ENCODE measurements around the gene MGST2. TPM values are rescaled to one million over a fixed set of nuclear protein-coding genes. Genes with fewer than 3 reads are reported as not detected.

MGST2 gene
- polyA plus RNA-seq, 3 donors: 41.7 to 221 (median 153) TPM

GRCh38 chr4:139744232-139744631, 78.6 kb downstream of the MGST2 start:
- Mint-ChIP-seq H3K36me3 (peaks cover 7 to 18% of the 10 kb centered on the region in 2 donors), H3K27ac (no peak overlapping the region), H3K4me1 (peaks cover 61% of the 10 kb centered on the region), H3K27me3 (ENCODE audit: low read depth in 3 of 3) (peaks cover 0 to 2% (median 0%) of the 10 kb centered on the region in 3 donors), H3K4me3 (no peak overlapping the region), H3K9me3 (no peaks in the 10 kb centered on the region)
- Histone ChIP-seq H3K4me2 (replicated peaks; ENCODE audit: extremely low read depth, low read length, poor library complexity, severe bottlenecking) (no peak overlapping the region), H4K20me1 (ENCODE audit: insufficient read depth, low read length) (peaks cover 4% of the 10 kb centered on the region), H3K4me3 (replicated peaks in 1 of 3; ENCODE audit: low read depth in 2 of 3, low read length in 3 of 3) (no peak overlapping the region), H3K27me3 (ENCODE audit: control insufficient read depth in 2 of 2, insufficient read depth in 2 of 2, low read length in 2 of 2) (no peaks in the 10 kb centered on the region), H3K79me2 (ENCODE audit: insufficient read depth, low read length) (no peaks in the 10 kb centered on the region), H3K4me1 (ENCODE audit: control insufficient read depth in 1 of 2, insufficient read depth in 2 of 2, low read length in 2 of 2) (peaks cover 37 to 44% of the 10 kb centered on the region in 2 donors), H3K9ac (ENCODE audit: insufficient read depth, low read length, poor library complexity, severe bottlenecking) (no peak overlapping the region), H3K36me3 (replicated peaks in 1 of 2; ENCODE audit: control insufficient read depth in 1 of 2, insufficient read depth in 2 of 2, low read length in 2 of 2) (no peaks in the 10 kb centered on the region), H3K9me3 (replicated peaks in 1 of 2; ENCODE audit: control insufficient read depth in 1 of 2, insufficient read depth in 1 of 2, low read length in 2 of 2) (no peaks in the 10 kb centered on the region), H2AFZ (ENCODE audit: insufficient read depth, low read depth, low read length, poor library complexity, severe bottlenecking) (no peak overlapping the region), H3K27ac (ENCODE audit: low read depth in 1 of 2, low read length in 2 of 2) (no peak overlapping the region)
- DNase-seq: no peak
- intact Hi-C loops (cut with micrococcal nuclease): no loop called here
- no CpG with 5 or more reads among the region's 1 CpG for WGBS (ENCODE audit: insufficient coverage)
- TF ChIP-seq CTCF (IDR thresholded peaks at IDR 0.05): no peak

- DNase-seq: no peak
- Histone ChIP-seq H3K79me2 (ENCODE audit: insufficient read depth, low read length) (no peaks in the 10 kb centered on the region), H3K9me3 (replicated peaks in 1 of 2; ENCODE audit: control insufficient read depth in 1 of 2, insufficient read depth in 1 of 2, low read length in 2 of 2) (no peaks in the 10 kb centered on the region), H3K4me3 (replicated peaks in 1 of 3; ENCODE audit: low read depth in 2 of 3, low read length in 3 of 3) (no peak overlapping the region), H3K27me3 (ENCODE audit: control insufficient read depth in 2 of 2, insufficient read depth in 2 of 2, low read length in 2 of 2) (no peaks in the 10 kb centered on the region), H3K27ac (ENCODE audit: low read depth in 1 of 2, low read length in 2 of 2) (no peak overlapping the region), H3K4me1 (ENCODE audit: control insufficient read depth in 1 of 2, insufficient read depth in 2 of 2, low read length in 2 of 2) (peaks cover 35 to 41% of the 10 kb centered on the region in 2 donors), H3K36me3 (replicated peaks in 1 of 2; ENCODE audit: control insufficient read depth in 1 of 2, insufficient read depth in 2 of 2, low read length in 2 of 2) (no peaks in the 10 kb centered on the region), H2AFZ (ENCODE audit: insufficient read depth, low read depth, low read length, poor library complexity, severe bottlenecking) (no peak overlapping the region), H4K20me1 (ENCODE audit: insufficient read depth, low read length) (peaks cover 4% of the 10 kb centered on the region), H3K9ac (ENCODE audit: insufficient read depth, low read length, poor library complexity, severe bottlenecking) (no peak overlapping the region), H3K4me2 (replicated peaks; ENCODE audit: extremely low read depth, low read length, poor library complexity, severe bottlenecking) (no peak overlapping the region)
- peaks cover 0 to 2% (median 0%) of the 10 kb centered on the region in 3 donors for H3K27me3 Mint-ChIP-seq (ENCODE audit: low read depth in 3 of 3)
- H3K4me1 Mint-ChIP-seq: peaks cover 61% of the 10 kb centered on the region
- no peaks in the 10 kb centered on the region for H3K9me3 Mint-ChIP-seq
- H3K36me3 Mint-ChIP-seq: peaks cover 7 to 18% of the 10 kb centered on the region in 2 donors
- intact Hi-C loops (cut with micrococcal nuclease): no loop called here
- H3K4me3 Mint-ChIP-seq: no peak overlapping the region
- TF ChIP-seq CTCF (IDR thresholded peaks at IDR 0.05): no peak
- 98% methylated on average over 6 of the region's 6 CpGs for WGBS (ENCODE audit: insufficient coverage)
- H3K27ac Mint-ChIP-seq: peak overlapping the region in 1 of 7 donors; percentile 36
Measured at GRCh38 chr4:139745111-139745639, 79.6 kb downstream of the MGST2 start.

All from CD14-positive monocyte (primary cell).